Right atrium auricular region (tissue), 2 donors: Measurements from ENCODE around the gene ZSCAN16. TPM values are rescaled to one million over a fixed set of nuclear protein-coding genes. Genes with fewer than 3 reads are reported as not detected.
"Not testable (repeated sequence)": the region's sequence is repeated elsewhere in the genome, so short reads cannot be mapped to it uniquely, and the experiment has no call there.

Experiments
- DNase-seq: peaks from one replicate; pipeline ENCODE4 v3.0.0-alpha.2; 2019; ENCODE audit warnings: low spot score
- H3K27ac ChIP-seq, 2 donors: fragments of 200-600 bp; sonication (generic); 1 replicate in 1 of 2; 2 replicates in 1 of 2; pipeline ENCODE4 v1.5.1; 2016 to 2019
- H3K27me3 ChIP-seq, 2 donors: fragments of 200-600 bp; sonication (generic); one replicate each; pipeline versions ENCODE4 v1.5.1 to v1.6.0; 2017 to 2019
- H3K36me3 ChIP-seq: fragments of 200-600 bp; sonication (generic); one replicate; pipeline ENCODE4 v1.5.1; 2016
- H3K4me1 ChIP-seq, 2 donors: fragments of 200-600 bp; sonication (generic); one replicate each; pipeline versions ENCODE4 v1.5.1 to v1.6.0; 2017 to 2019
- H3K4me3 ChIP-seq, 2 donors: fragments of 200-600 bp; sonication (generic); 1 replicate in 1 of 2; 2 replicates in 1 of 2; pipeline ENCODE4 v1.5.1; 2017 to 2019; ENCODE audit warnings: mild to moderate bottlenecking in 1 of 2, moderate library complexity in 1 of 2
- H3K9me3 ChIP-seq, 2 donors: fragments of 200-600 bp; sonication (generic); one replicate each; pipeline ENCODE4 v1.5.1; 2019
- CTCF ChIP-seq, 2 donors: fragments of 200-600 bp; sonication (generic); IDR thresholded peaks; one replicate each; pipeline ENCODE4 v1.5.1; 2019; ENCODE audit warnings: antibody characterized with exemption in 2 of 2
- total RNA-seq, 2 donors: library from RNA; depleted of rRNA; stranded (reverse); fragments of >200 nt; gene quantifications; one replicate each; pipeline ENCODE4 v1.1.0, GENCODE V29; 2016

ZSCAN16 gene
- 1 to 10 TPM; 1.2 to 3.1 TPM for total RNA-seq

GRCh38 chr6:28124350-28124970 is at the start of gene ZSCAN16:
ZSCAN16 (plus strand) TSS chr6:28124609; CDS start chr6:28125444, 835 bp downstream.
- H3K4me1 ChIP-seq, result peaks cover 0 to 25% of the 10 kb centered on the region in 2 donors
- peak within 1 kb of the TSS; percentile 36 to 66 for H3K27ac ChIP-seq
- peak; percentile 72 for DNase-seq
- TF ChIP-seq CTCF (IDR thresholded peaks at IDR 0.05), result peak in 1 of 2 donors; percentile 9
- H3K36me3 ChIP-seq, result peaks cover 14% of the 10 kb centered on the region
- H3K27me3 ChIP-seq, result no peaks in the 10 kb centered on the region
- peak within 1 kb of the TSS; percentile 49 to 66 for H3K4me3 ChIP-seq
- H3K9me3 ChIP-seq, result no peaks in the 10 kb centered on the region

- H3K4me1 ChIP-seq, result peaks cover 0 to 13% of the 10 kb centered on the region in 2 donors
- no peak overlapping the region for H3K4me3 ChIP-seq
- H3K9me3 ChIP-seq, result no peaks in the 10 kb centered on the region
- no peaks in the 10 kb centered on the region for H3K27me3 ChIP-seq
- no peaks in the 10 kb centered on the region for H3K36me3 ChIP-seq
- no peak overlapping the region for H3K27ac ChIP-seq
- no peak for DNase-seq
- no peak for TF ChIP-seq CTCF (IDR thresholded peaks at IDR 0.05)
Measured at GRCh38 chr6:28078050-28078449, 46.4 kb upstream of the ZSCAN16 start.

- no peak overlapping the region for H3K4me3 ChIP-seq
- no peaks in the 10 kb centered on the region for H3K36me3 ChIP-seq
- TF ChIP-seq CTCF (IDR thresholded peaks at IDR 0.05), result no peak
- H3K9me3 ChIP-seq, result no peaks in the 10 kb centered on the region
- H3K4me1 ChIP-seq, result peaks cover 0 to 13% of the 10 kb centered on the region in 2 donors
- no peak for DNase-seq
- H3K27ac ChIP-seq, result no peak overlapping the region
- no peaks in the 10 kb centered on the region for H3K27me3 ChIP-seq
Measured at GRCh38 chr6:28078836-28079235, 45.6 kb upstream of the ZSCAN16 start.

- Histone ChIP-seq H3K4me3 (peak within 1 kb of the TSS; percentile 70 to 76), H3K4me1 (peaks cover 0 to 13% of the 10 kb centered on the region in 2 donors), H3K27ac (peak within 1 kb of the TSS; percentile 85 to 88)
- H3K9me3 ChIP-seq, DNase-seq, H3K27me3 ChIP-seq, H3K36me3 ChIP-seq: not testable (repeated sequence)
Measured at GRCh38 chr6:28080381-28080630, 44.1 kb upstream of the ZSCAN16 start, which contains the start of gene ZNF165. ZNF165 (plus strand) TSS chr6:28080568; CDS start chr6:28085481, 4,913 bp downstream.

- H3K4me1 ChIP-seq, result peaks cover 0 to 13% of the 10 kb centered on the region in 2 donors
- no peaks in the 10 kb centered on the region for H3K36me3 ChIP-seq
- peak overlapping the region; percentile 85 to 88 for H3K27ac ChIP-seq
- H3K9me3 ChIP-seq, result no peaks in the 10 kb centered on the region
- no peak for TF ChIP-seq CTCF (IDR thresholded peaks at IDR 0.05)
- peak; percentile 97 for DNase-seq
- H3K27me3 ChIP-seq, result no peaks in the 10 kb centered on the region
- H3K4me3 ChIP-seq, result peak overlapping the region; percentile 70 to 76
Measured at GRCh38 chr6:28080631-28081485, 43.6 kb upstream of the ZSCAN16 start.

- Histone ChIP-seq H3K27me3 (no peaks in the 10 kb centered on the region), H3K4me1 (peaks cover 0 to 13% of the 10 kb centered on the region in 2 donors), H3K9me3 (no peaks in the 10 kb centered on the region), H3K27ac (peak overlapping the region; percentile 85 to 88), H3K4me3 (peak overlapping the region; percentile 70 to 76), H3K36me3 (no peaks in the 10 kb centered on the region)
- no peak for DNase-seq
- TF ChIP-seq CTCF (IDR thresholded peaks at IDR 0.05), result no peak
Measured at GRCh38 chr6:28081486-28081751, 43.0 kb upstream of the ZSCAN16 start.
